ENCODE measurements around the gene GJB6.

- TF ChIP-seq CTCF (IDR thresholded peaks at IDR 0.05) (no peak), POLR2A (IDR thresholded peaks at IDR 0.05) (no peak), POLR2AphosphoS5 (IDR thresholded peaks at IDR 0.05) (no peak)
Measured at GRCh38 chr13:20258963-20259288, 26.8 kb upstream of the GJB6 start.
